DOHH2 (cell line): ENCODE measurements around the gene ADH1C.

Experiments
- H3F3A ChIP-seq: fragments of 200-600 bp; sonication (generic), shearing (Covaris generic); 2 replicates; pipeline ENCODE4 v1.6.0; 2016; ENCODE audit warnings: antibody characterized with exemption, mild to moderate bottlenecking; ENCODE audit not compliant: control insufficient read depth, insufficient read depth
- H3K27ac ChIP-seq: fragments of 200-600 bp; sonication (generic); 2 replicates; pipeline ENCODE4 v1.5.1; 2014; ENCODE audit warnings: low read depth, mild to moderate bottlenecking, low read length, moderate library complexity
- H3K27me3 ChIP-seq: fragments of 200-600 bp; sonication (generic); 2 replicates; pipeline ENCODE4 v1.6.1; 2014; ENCODE audit warnings: mild to moderate bottlenecking, low read length, mixed read lengths; ENCODE audit not compliant: control insufficient read depth
- H3K36me3 ChIP-seq: fragments of 200-600 bp; sonication (generic); 2 replicates; pipeline ENCODE4 v1.6.1; 2014; ENCODE audit warnings: mild to moderate bottlenecking, low read length, moderate library complexity, mixed read lengths; ENCODE audit not compliant: control insufficient read depth
- H3K4me1 ChIP-seq: fragments of 200-600 bp; sonication (generic); 2 replicates; pipeline ENCODE4 v1.6.1; 2014; ENCODE audit warnings: mild to moderate bottlenecking, low read length, mixed read lengths; ENCODE audit not compliant: control insufficient read depth
- H3K4me2 ChIP-seq: fragments of 200-600 bp; sonication (generic); 2 replicates; pipeline ENCODE4 v1.6.0; 2014; ENCODE audit warnings: mild to moderate bottlenecking, low read length, moderate library complexity
- H3K4me3 ChIP-seq: fragments of 200-600 bp; sonication (generic); 2 replicates; pipeline ENCODE4 v1.5.1; 2014; ENCODE audit warnings: mild to moderate bottlenecking, low read length, mixed read lengths
- H3K79me2 ChIP-seq: fragments of 200-600 bp; sonication (generic); 2 replicates; pipeline ENCODE4 v1.6.1; 2014; ENCODE audit warnings: mild to moderate bottlenecking, low read length, mixed read lengths; ENCODE audit not compliant: control insufficient read depth
- H3K9me2 ChIP-seq: fragments of 200-600 bp; sonication (generic); replicated peaks from 2 replicates; pipeline ENCODE4 v1.6.1; 2014; ENCODE audit warnings: mild to moderate bottlenecking, low read length, mixed read lengths; ENCODE audit not compliant: control insufficient read depth
- H3K9me3 ChIP-seq: fragments of 200-600 bp; sonication (generic); 2 replicates; pipeline ENCODE4 v1.6.1; 2014; ENCODE audit warnings: antibody characterized with exemption, low read length, mixed read lengths; ENCODE audit not compliant: control insufficient read depth, insufficient read depth
- H4K20me1 ChIP-seq: fragments of 200-600 bp; sonication (generic); 2 replicates; pipeline ENCODE4 v1.6.0; 2014; ENCODE audit warnings: low read depth, mild to moderate bottlenecking, antibody characterized with exemption, low read length, moderate library complexity; ENCODE audit not compliant: control insufficient read depth, insufficient read depth
- CTCF ChIP-seq: fragments of 200-600 bp; sonication (generic); IDR thresholded peaks from one replicate; pipeline ENCODE4 v1.5.1; 2014; ENCODE audit warnings: antibody characterized with exemption, mild to moderate bottlenecking, low read depth, low read length; ENCODE audit not compliant: poor library complexity, severe bottlenecking
- EZH2phosphoT487 ChIP-seq: fragments of 200-600 bp; sonication (generic); IDR thresholded peaks from 2 replicates; pipeline ENCODE4 v1.6.1; 2017; ENCODE audit warnings: borderline replicate concordance, mild to moderate bottlenecking, antibody characterized with exemption, low read length, moderate library complexity, mixed read lengths

Gene ADH1C

GRCh38 chr4:99362768-99363167, 10.2 kb upstream of the ADH1C start:
- H3K9me2 ChIP-seq: no peaks in the 10 kb centered on the region
- H3K4me1 ChIP-seq: no peaks in the 10 kb centered on the region
- H3K36me3 ChIP-seq: no peaks in the 10 kb centered on the region
- H3K9me3 ChIP-seq: no peaks in the 10 kb centered on the region
- no peaks in the 10 kb centered on the region for H3F3A ChIP-seq
- TF ChIP-seq CTCF (no peak), EZH2phosphoT487 (no peak)
- no peak overlapping the region for H3K27ac ChIP-seq
- H3K79me2 ChIP-seq: no peaks in the 10 kb centered on the region
- no peak overlapping the region for H3K4me3 ChIP-seq
- no peaks in the 10 kb centered on the region for H3K27me3 ChIP-seq
- no peak overlapping the region for H3K4me2 ChIP-seq
- no peaks in the 10 kb centered on the region for H4K20me1 ChIP-seq

- TF ChIP-seq CTCF: no peak
- no peak for TF ChIP-seq EZH2phosphoT487
- Histone ChIP-seq H3K4me1 (no peaks in the 10 kb centered on the region), H3K79me2 (no peaks in the 10 kb centered on the region), H3K4me2 (no peak overlapping the region), H3K9me2 (no peaks in the 10 kb centered on the region), H3K9me3 (no peaks in the 10 kb centered on the region), H3F3A (no peaks in the 10 kb centered on the region), H3K27me3 (no peaks in the 10 kb centered on the region), H3K36me3 (no peaks in the 10 kb centered on the region), H3K4me3 (no peak overlapping the region), H3K27ac (no peak overlapping the region), H4K20me1 (no peaks in the 10 kb centered on the region)
These were observed 9.3 kb upstream of the ADH1C start for GRCh38 chr4:99361899-99362275.

- Histone ChIP-seq H4K20me1 (no peaks in the 10 kb centered on the region), H3K79me2 (no peaks in the 10 kb centered on the region), H3K27me3 (no peaks in the 10 kb centered on the region), H3K27ac (no peak overlapping the region), H3K4me2 (no peak overlapping the region), H3K4me3 (no peak overlapping the region), H3K9me2 (no peaks in the 10 kb centered on the region), H3K36me3 (no peaks in the 10 kb centered on the region), H3F3A (no peaks in the 10 kb centered on the region), H3K9me3 (no peaks in the 10 kb centered on the region), H3K4me1 (no peaks in the 10 kb centered on the region)
- TF ChIP-seq EZH2phosphoT487 (no peak), CTCF (no peak)
These were observed 8.8 kb upstream of the ADH1C start for GRCh38 chr4:99361268-99361898.
